Ishikawa (cell line): ENCODE results near the gene TMEM37.

Experiments
- CREB1 ChIP-seq: IDR thresholded peaks from 2 replicates; pipeline ENCODE4 v1.6.1; 2012; ENCODE audit warnings: low read depth
- EGR1 ChIP-seq: IDR thresholded peaks from 2 replicates; pipeline ENCODE4 v1.6.1; 2012
- EP300 ChIP-seq: IDR thresholded peaks from 2 replicates; pipeline ENCODE4 v1.6.1; 2012; ENCODE audit warnings: borderline replicate concordance
- FOXM1 ChIP-seq: IDR thresholded peaks from 2 replicates; pipeline ENCODE4 v1.6.1; 2012; ENCODE audit warnings: low read depth, borderline replicate concordance
- MAX ChIP-seq: IDR thresholded peaks from 2 replicates; pipeline ENCODE4 v1.6.1; 2012
- NFIC ChIP-seq: IDR thresholded peaks from 2 replicates; pipeline ENCODE4 v1.6.1; 2012
- RAD21 ChIP-seq: IDR thresholded peaks from 2 replicates; pipeline ENCODE4 v1.6.1; 2012; ENCODE audit warnings: low read depth
- TAF1 ChIP-seq: IDR thresholded peaks from 2 replicates; pipeline ENCODE4 v1.6.1; 2012; ENCODE audit warnings: low read depth, mild to moderate bottlenecking
- YY1 ChIP-seq: IDR thresholded peaks from 2 replicates; pipeline ENCODE4 v1.6.1; 2012; ENCODE audit warnings: low read depth
- ZBTB7A ChIP-seq: IDR thresholded peaks from 2 replicates; pipeline ENCODE4 v1.6.1; 2012; ENCODE audit warnings: low read depth

- TF ChIP-seq RAD21 (no peak), CREB1 (no peak), FOXM1 (no peak), YY1 (no peak), MAX (no peak), EP300 (no peak), EGR1 (no peak), TAF1 (no peak), NFIC (no peak), ZBTB7A (no peak)
These were observed 34.0 kb downstream of the TMEM37 start for GRCh38 chr2:119465687-119466086.
